ENCODE measurements around the gene TMEM260. TPM values are rescaled to one million over a fixed set of nuclear protein-coding genes. Genes with fewer than 3 reads are reported as not detected.

Gene TMEM260
- total and polyA plus RNA-seq, 10 donors = 8.4 to 42.9 (median 30.2) TPM

GRCh38 chr14:56555921-56556570, 23.6 kb upstream of the TMEM260 start:
- intact Hi-C loops (cut with DNase I; ENCODE audit: low total_unique reads) = no loop called here
- TF ChIP-seq CTCF (IDR thresholded peaks at IDR 0.05 in 8 of 11, conservative IDR thresholded peaks at IDR 0.05 in 3 of 11) = peak in 1 of 11 experiments; percentile 11
- no peak for TF ChIP-seq POLR2AphosphoS5 (IDR thresholded peaks at IDR 0.05)
- Histone ChIP-seq H3K9me3 (no peaks in the 10 kb centered on the region), H3K4me1 (no peaks in the 10 kb centered on the region), H3K4me3 (no peak overlapping the region), H3K27ac (no peak overlapping the region), H3K27me3 (replicated peaks in 1 of 7) (peaks cover 0 to 72% (median 0%) of the 10 kb centered on the region in 7 donors), H3K36me3 (no peaks in the 10 kb centered on the region)
- DNase-seq = no peak
- WGBS, 5 donors = 52 to 78% (median 64%) methylated on average over 5 of the region's 5 CpGs

- 84 to 93% (median 89%) methylated on average over 4 of the region's 4 CpGs for WGBS, 5 donors
- DNase-seq = no peak
- TF ChIP-seq POLR2AphosphoS5 (IDR thresholded peaks at IDR 0.05) (no peak), POLR2A (IDR thresholded peaks at IDR 0.05) (no peak), CTCF (IDR thresholded peaks at IDR 0.05 in 8 of 11, conservative IDR thresholded peaks at IDR 0.05 in 3 of 11) (no peak)
- intact Hi-C loops (cut with DNase I; ENCODE audit: low total_unique reads) = no loop called here
- H3K4me1 ChIP-seq = no peaks in the 10 kb centered on the region
- no peaks in the 10 kb centered on the region for H3K36me3 ChIP-seq
- H3K4me3 ChIP-seq = no peak overlapping the region
- peaks cover 0 to 4% (median 0%) of the 10 kb centered on the region in 8 donors for H3K9me3 ChIP-seq
- H3K27me3 ChIP-seq (replicated peaks in 1 of 7) = peaks cover 0 to 70% (median 0%) of the 10 kb centered on the region in 7 donors
- H3K27ac ChIP-seq = no peak overlapping the region
Measured at GRCh38 chr14:56559182-56559581, 20.4 kb upstream of the TMEM260 start.

GRCh38 chr14:56561606-56562005, 18.0 kb upstream of the TMEM260 start:
- intact Hi-C loops (cut with DNase I; ENCODE audit: low total_unique reads) = no loop called here
- Histone ChIP-seq H3K4me1 (no peaks in the 10 kb centered on the region), H3K4me3 (no peak overlapping the region), H3K27me3 (replicated peaks in 1 of 7) (peaks cover 0 to 64% (median 0%) of the 10 kb centered on the region in 7 donors), H3K27ac (no peak overlapping the region), H3K36me3 (no peaks in the 10 kb centered on the region), H3K9me3 (peaks cover 0 to 4% (median 0%) of the 10 kb centered on the region in 8 donors)
- no peak for DNase-seq
- TF ChIP-seq POLR2A (IDR thresholded peaks at IDR 0.05) = no peak
- TF ChIP-seq CTCF (IDR thresholded peaks at IDR 0.05 in 8 of 11, conservative IDR thresholded peaks at IDR 0.05 in 3 of 11) = no peak
- TF ChIP-seq POLR2AphosphoS5 (IDR thresholded peaks at IDR 0.05) = no peak
- 38 to 90% (median 42%) methylated on average over 2 of the region's 2 CpGs for WGBS, 5 donors

- Histone ChIP-seq H3K4me1 (no peaks in the 10 kb centered on the region), H3K27me3 (replicated peaks in 1 of 7) (peaks cover 0 to 53% (median under 1%) of the 10 kb centered on the region in 7 donors), H3K27ac (no peak overlapping the region), H3K9me3 (peaks cover 0 to 4% (median 0%) of the 10 kb centered on the region in 8 donors), H3K4me3 (no peak overlapping the region), H3K36me3 (no peaks in the 10 kb centered on the region)
- 51 to 86% (median 80%) methylated on average over 1 of the region's 1 CpG for WGBS, 5 donors
- no peak for TF ChIP-seq POLR2AphosphoS5 (IDR thresholded peaks at IDR 0.05)
- TF ChIP-seq POLR2A (IDR thresholded peaks at IDR 0.05) = no peak
- no peak for TF ChIP-seq CTCF (IDR thresholded peaks at IDR 0.05 in 8 of 11, conservative IDR thresholded peaks at IDR 0.05 in 3 of 11)
- intact Hi-C loops (cut with DNase I; ENCODE audit: low total_unique reads) = no loop called here
- DNase-seq = no peak
Measured at GRCh38 chr14:56562883-56563282, 16.7 kb upstream of the TMEM260 start.

All from spleen (tissue), 11 donors.